Measurements from ENCODE around the gene HCN2. TPM values are rescaled to one million over a fixed set of nuclear protein-coding genes. Genes with fewer than 3 reads are reported as not detected.

Gene HCN2
- total and polyA plus RNA-seq, 2 of the 8 experiments (the other 6 are each of a cell fraction or from before 2014, with no cell fraction given) = 1.0 to 4.0 TPM

GRCh38 chr19:623175-623916, 33.7 kb downstream of the HCN2 start (continued):
- TF ChIP-seq EZH2 (IDR thresholded peaks at IDR 0.05; ENCODE audit: low read depth, low read length, severe bottlenecking) (no peak), SAP30 (IDR thresholded peaks at IDR 0.05; ENCODE audit: insufficient read depth, insufficient replicate concordance, low read length) (no peak)
